Measurements from ENCODE around the gene EIF5. TPM values are rescaled to one million over a fixed set of nuclear protein-coding genes. Genes with fewer than 3 reads are reported as not detected.

Gene EIF5
- total and polyA plus RNA-seq, 10 donors, result 31.9 to 261 (median 202) TPM

GRCh38 chr14:103314496-103315277 is 19.4 kb upstream of the EIF5 start:
- WGBS, 5 donors, result 62 to 82% (median 74%) methylated on average over 13 of the region's 13 CpGs

GRCh38 chr14:103315351-103315911 is 18.6 kb upstream of the EIF5 start:
- H3K27me3 ChIP-seq (replicated peaks in 1 of 7), result no peaks in the 10 kb centered on the region
- WGBS, 5 donors, result 52 to 67% (median 63%) methylated on average over 14 of the region's 14 CpGs
- intact Hi-C loops (cut with DNase I; ENCODE audit: low total_unique reads), result no loop called here
- peaks cover 0 to 40% (median 16%) of the 10 kb centered on the region in 6 donors for H3K4me1 ChIP-seq
- H3K9me3 ChIP-seq, result no peaks in the 10 kb centered on the region
- DNase-seq, result no peak
- no peaks in the 10 kb centered on the region for H3K36me3 ChIP-seq
- no peak overlapping the region for H3K4me3 ChIP-seq
- TF ChIP-seq POLR2AphosphoS5 (IDR thresholded peaks at IDR 0.05), result peak in 2 of 3 donors; percentile 69 to 75
- TF ChIP-seq POLR2A (IDR thresholded peaks at IDR 0.05), result no peak
- H3K27ac ChIP-seq, result peak overlapping the region; percentile 13 to 80 (median 66)

More at GRCh38 chr14:103314496-103315277, 19.4 kb upstream of the EIF5 start:
- no peak for TF ChIP-seq POLR2A (IDR thresholded peaks at IDR 0.05)
- TF ChIP-seq POLR2AphosphoS5 (IDR thresholded peaks at IDR 0.05), result no peak
- TF ChIP-seq CTCF (IDR thresholded peaks at IDR 0.05 in 8 of 11, conservative IDR thresholded peaks at IDR 0.05 in 3 of 11), result no peak
- no peaks in the 10 kb centered on the region for H3K9me3 ChIP-seq
- no peak overlapping the region for H3K4me3 ChIP-seq
- H3K4me1 ChIP-seq, result peaks cover 0 to 40% (median 16%) of the 10 kb centered on the region in 6 donors
- H3K36me3 ChIP-seq, result no peaks in the 10 kb centered on the region
- DNase-seq, result peak; percentile 63
- H3K27ac ChIP-seq, result peak overlapping the region; percentile 13 to 80 (median 66)
- H3K27me3 ChIP-seq (replicated peaks in 1 of 7), result no peaks in the 10 kb centered on the region
- intact Hi-C loops (cut with DNase I; ENCODE audit: low total_unique reads), result no loop called here

GRCh38 chr14:103315941-103316340 is 18.1 kb upstream of the EIF5 start:
- DNase-seq, result no peak
- peak overlapping the region in 7 of 8 donors; percentile 46 to 80 (median 68) for H3K27ac ChIP-seq

GRCh38 chr14:103316721-103317121 is 17.3 kb upstream of the EIF5 start:
- Histone ChIP-seq H3K4me3 (no peak overlapping the region), H3K27ac (peak overlapping the region in 4 of 8 donors; percentile 5 to 30 (median 16)), H3K4me1 (peaks cover 0 to 40% (median 16%) of the 10 kb centered on the region in 6 donors), H3K27me3 (replicated peaks in 1 of 7) (no peaks in the 10 kb centered on the region), H3K9me3 (no peaks in the 10 kb centered on the region), H3K36me3 (no peaks in the 10 kb centered on the region)
- intact Hi-C loops (cut with DNase I; ENCODE audit: low total_unique reads), result no loop called here
- no peak for TF ChIP-seq POLR2AphosphoS5 (IDR thresholded peaks at IDR 0.05)
- no peak for TF ChIP-seq CTCF (IDR thresholded peaks at IDR 0.05 in 8 of 11, conservative IDR thresholded peaks at IDR 0.05 in 3 of 11)
- TF ChIP-seq POLR2A (IDR thresholded peaks at IDR 0.05), result no peak
- WGBS, 5 donors, result 88 to 94% (median 90%) methylated on average over 16 of the region's 16 CpGs
- no peak for DNase-seq

More at GRCh38 chr14:103315941-103316340, 18.1 kb upstream of the EIF5 start:
- Histone ChIP-seq H3K4me1 (peaks cover 0 to 40% (median 16%) of the 10 kb centered on the region in 6 donors), H3K9me3 (no peaks in the 10 kb centered on the region), H3K4me3 (no peak overlapping the region), H3K27me3 (replicated peaks in 1 of 7) (no peaks in the 10 kb centered on the region), H3K36me3 (no peaks in the 10 kb centered on the region)
- TF ChIP-seq CTCF (IDR thresholded peaks at IDR 0.05 in 8 of 11, conservative IDR thresholded peaks at IDR 0.05 in 3 of 11) (no peak), POLR2AphosphoS5 (IDR thresholded peaks at IDR 0.05) (no peak), POLR2A (IDR thresholded peaks at IDR 0.05) (no peak)
- 82 to 95% (median 89%) methylated on average over 8 to 11 of the region's 11 CpGs for WGBS, 5 donors
- intact Hi-C loops (cut with DNase I; ENCODE audit: low total_unique reads), result no loop called here
